GM20431 (cell line): ENCODE data around the gene SDHB.

Source experiments
- in situ Hi-C: fragments of 300-500 bp; cut with MseI, MboI; formaldehyde crosslinking; loops from one replicate; pipeline ENCODE4 v1.15.0; 2020; ENCODE audit warnings: low sequenced_read_pairs; ENCODE audit not compliant: unreplicated experiment

Gene SDHB

GRCh38 chr1:17020502-17020901 is 33.3 kb downstream of the SDHB start:
- in situ Hi-C loops = loop anchor here (10.0 kb wide), 1 partner anchor 66 kb away; no protein-coding TSS in a partner anchor

DNA sequence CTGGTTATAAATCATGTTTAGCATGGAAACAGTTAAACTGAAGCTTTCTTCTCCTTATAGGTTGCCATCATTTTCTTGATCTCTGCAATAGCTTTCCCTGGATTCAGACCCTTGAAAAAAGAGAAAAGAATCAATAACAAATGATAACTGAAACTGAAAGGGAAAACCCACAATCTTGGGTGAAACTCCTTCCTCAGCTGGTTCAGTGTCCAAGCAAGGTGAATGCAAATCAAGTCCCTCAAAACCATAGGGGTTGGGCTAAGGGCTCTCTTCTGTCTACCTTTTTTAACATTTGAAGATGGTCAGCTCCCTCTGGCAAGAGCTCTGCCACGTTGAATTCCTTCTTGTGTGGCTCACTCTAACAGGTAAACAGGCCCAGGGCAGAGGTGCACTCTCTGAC is 35.0 kb downstream of the SDHB start:
- in situ Hi-C loops = no loop called here

DNA sequence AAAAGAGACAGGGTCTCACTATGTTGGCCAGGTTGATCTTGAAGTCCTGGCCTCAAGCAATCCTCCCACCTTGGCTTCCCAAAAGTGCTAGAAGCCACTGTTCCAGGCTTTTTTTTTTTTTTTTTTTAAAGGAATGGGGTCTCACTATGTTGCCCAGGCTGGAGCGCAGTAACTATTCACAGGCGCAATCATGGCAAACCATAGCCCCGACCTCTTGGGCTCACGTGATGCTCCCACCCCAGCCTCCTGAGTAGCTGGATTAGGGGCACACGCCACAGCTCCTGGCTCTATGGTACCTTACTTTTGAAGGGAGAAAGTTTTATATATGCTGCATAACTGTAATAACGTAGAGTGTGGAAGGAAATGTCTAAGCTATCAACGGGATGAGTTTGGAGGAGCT is 36.4 kb downstream of the SDHB start:
- in situ Hi-C loops = no loop called here

DNA sequence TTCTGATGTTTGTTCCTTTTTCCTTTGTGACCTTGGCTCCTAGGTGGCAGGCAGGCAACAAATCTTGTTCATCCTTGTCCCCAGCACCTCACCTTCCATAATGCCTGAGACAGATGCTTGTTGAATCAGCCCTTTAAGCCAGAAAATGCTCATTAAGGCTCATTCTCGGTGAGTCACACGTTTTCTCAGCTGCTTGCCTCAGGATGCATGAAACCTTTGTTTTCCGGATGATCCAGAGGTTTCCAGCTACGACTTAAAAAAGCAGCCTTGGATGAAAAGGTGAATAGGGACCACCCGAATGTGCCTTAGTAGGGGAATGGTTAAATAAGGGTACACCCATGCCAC is 37.5 kb downstream of the SDHB start:
- in situ Hi-C loops = no loop called here

DNA sequence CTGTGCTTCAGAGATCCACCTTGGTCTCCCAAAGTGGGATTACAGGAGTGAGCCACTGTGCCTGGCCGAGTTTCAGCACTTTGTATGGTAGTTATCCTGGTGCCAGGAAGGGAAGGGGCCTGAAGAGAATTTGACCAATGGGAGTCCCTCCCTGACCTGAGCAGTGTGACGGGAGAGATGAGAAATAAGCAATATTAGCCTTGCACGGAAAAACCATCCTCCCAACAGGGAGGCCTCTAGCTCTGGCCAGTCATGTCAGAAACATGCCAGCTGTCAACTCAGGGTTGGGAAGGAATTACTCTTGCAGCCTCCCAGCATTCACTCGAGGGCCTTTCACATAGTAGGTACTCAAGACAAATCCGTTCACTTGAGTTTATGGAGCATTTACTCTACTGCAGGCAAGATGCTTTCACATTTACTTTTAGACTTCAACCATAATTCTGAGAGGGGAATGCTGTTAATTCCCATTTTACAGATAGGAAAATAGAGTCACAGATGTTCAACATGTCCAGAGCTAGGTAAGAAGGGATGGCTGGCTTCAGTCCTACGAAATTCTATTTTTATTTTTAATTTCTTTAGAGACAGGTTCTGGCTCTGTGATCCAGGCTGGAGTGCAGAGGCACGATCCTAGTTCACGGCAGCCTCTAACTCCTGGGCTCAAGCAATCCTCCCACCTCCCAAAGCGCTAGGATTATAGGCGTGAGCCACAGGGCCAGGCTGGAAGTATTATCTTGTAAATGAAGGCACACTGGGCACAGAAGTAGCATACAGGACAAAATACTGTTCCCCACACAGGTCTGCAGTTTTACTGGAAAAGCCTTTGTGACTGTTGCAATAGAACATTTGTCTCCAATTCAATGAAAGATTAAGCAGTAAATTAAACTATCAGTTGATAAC is 38.9 kb downstream of the SDHB start:
- in situ Hi-C loops = no loop called here

GRCh38 chr1:17013491-17014320 is 40.1 kb downstream of the SDHB start:
- in situ Hi-C loops = no loop called here

GRCh38 chr1:17012775-17013490 is 40.9 kb downstream of the SDHB start:
- in situ Hi-C loops = no loop called here

- in situ Hi-C loops = no loop called here
Observed at GRCh38 chr1:17011439-17012307, 42.2 kb downstream of the SDHB start, which contains the start of gene ATP13A2. TSS of gene ATP13A2 (minus strand) at chr1:17011928. CDS start at chr1:17011738, 190 bp downstream.

- in situ Hi-C loops = no loop called here
Observed at GRCh38 chr1:17011092-17011438, 42.8 kb downstream of the SDHB start.

DNA sequence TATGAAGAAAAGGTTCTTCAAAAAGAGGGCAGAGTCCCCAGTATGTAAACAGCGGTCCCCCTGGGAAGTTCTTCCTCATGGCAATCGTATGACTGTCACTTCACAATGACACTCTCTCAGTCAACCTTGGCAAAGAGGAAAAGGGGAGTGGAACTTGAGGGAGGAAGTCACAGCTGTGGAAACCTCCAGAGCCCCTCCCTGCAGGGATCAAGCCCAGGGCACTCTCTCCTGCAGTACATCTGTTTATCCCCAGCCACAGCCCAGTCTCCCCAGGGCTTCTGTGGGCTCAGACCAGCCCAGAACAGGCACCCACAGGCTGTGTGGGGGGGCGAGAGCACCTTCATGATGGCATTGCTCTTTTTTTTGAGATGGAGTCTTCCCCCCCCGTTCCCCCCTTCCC is 44.1 kb downstream of the SDHB start:
- in situ Hi-C loops = no loop called here

DNA sequence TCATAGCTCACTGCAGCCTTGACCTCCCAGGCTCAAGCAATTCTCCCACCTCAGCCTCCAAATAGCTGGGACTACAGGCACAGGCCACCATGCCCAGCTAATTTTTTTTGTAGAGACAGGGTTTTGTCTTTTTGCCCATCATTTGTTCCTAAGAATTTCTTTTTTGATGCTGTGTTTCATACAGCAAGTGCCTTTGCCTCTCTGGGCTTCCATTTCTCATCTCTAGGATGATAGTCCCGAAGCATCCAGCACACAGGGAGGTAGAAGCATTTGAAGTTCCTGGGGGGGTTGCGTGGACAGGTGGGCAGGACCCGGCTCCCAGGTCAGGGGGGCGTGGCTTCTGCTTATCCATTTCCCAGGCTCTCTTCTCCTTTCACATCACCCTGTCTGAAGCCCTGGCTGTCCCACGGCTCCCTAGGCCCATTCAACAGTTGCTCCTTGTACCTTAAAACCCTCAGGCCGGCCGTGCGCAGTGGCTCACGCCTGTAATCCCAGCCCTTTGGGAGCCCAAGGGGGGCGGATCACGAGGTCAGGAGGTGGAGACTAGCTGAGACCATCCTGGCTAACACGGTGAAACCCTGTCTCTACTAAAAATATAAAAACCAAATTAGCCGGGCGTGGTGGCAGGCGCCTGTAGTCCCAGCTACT is 45.5 kb downstream of the SDHB start:
- in situ Hi-C loops = no loop called here

- in situ Hi-C loops = no loop called here
Observed at GRCh38 chr1:17007121-17007520, 46.7 kb downstream of the SDHB start.

DNA sequence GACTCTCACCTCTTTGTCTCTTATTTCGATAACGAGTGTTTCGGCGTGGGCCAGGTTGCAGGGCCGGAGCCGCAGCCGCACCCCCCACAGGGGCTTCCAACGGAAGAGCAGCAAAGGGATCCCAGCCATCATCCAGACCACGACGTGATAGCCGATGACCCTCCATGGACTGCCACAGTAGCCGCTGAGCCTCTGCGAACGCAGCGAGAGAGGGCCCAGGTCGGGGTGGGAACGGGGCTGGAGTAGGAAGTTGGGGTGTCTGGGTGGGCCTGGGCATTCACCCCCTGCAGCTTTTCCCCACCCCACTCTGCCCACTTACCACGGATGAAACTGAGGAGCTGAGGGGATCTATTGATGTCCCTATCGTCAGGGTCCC is 48.5 kb downstream of the SDHB start:
- in situ Hi-C loops = no loop called here

- in situ Hi-C loops = no loop called here
Observed at GRCh38 chr1:17004466-17005364, 49.1 kb downstream of the SDHB start.

GRCh38 chr1:17002524-17002902 is 51.3 kb downstream of the SDHB start:
- in situ Hi-C loops = no loop called here

- in situ Hi-C loops = no loop called here
Observed at GRCh38 chr1:17001760-17002523, 51.9 kb downstream of the SDHB start.

- in situ Hi-C loops = no loop called here
Observed at GRCh38 chr1:16999863-17000262, 54.0 kb downstream of the SDHB start.

DNA sequence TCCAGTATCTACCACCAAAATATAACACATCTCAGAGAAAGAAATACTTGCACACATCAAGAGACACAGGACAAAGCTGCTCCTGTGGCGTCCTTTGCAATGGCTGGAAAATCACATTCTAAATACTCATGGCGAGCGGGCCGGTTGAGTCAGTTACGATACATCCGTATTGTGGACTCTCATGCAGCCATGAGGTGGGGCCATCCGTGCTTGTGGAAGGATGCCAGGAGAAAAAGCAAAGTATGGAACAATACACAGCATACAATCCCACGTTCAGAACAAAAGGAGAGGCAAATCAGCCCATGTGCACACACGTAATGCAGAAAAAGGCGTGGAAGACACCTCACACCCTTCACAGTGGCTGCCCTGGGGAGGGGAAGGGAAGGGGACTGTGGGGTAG is 55.2 kb downstream of the SDHB start:
- in situ Hi-C loops = no loop called here
